SK-N-SH treated with all-trans-retinoic acid at 6 μM for 48 hours (cell line): ENCODE data around the gene RADIL.

Source experiments
- ATAC-seq: fragments of 200-7000 bp; cut with Tn5 transposase; 3 replicates; pipeline ENCODE4 v1.9.1; 2020; ENCODE audit warnings: mild to moderate bottlenecking, moderate library complexity
- ARNTL ChIP-seq: fragments of 450-650 bp; formaldehyde crosslinking; IDR thresholded peaks from 2 replicates; pipeline ENCODE4 v1.5.0; 2020; ENCODE audit warnings: low read depth, mild to moderate bottlenecking, moderate library complexity, borderline replicate concordance
- BACH2 ChIP-seq: fragments of 250-450 bp; sonication (Bioruptor Pico); IDR thresholded peaks from 2 replicates; pipeline ENCODE4 v1.9.0; 2021; ENCODE audit warnings: mild to moderate bottlenecking, borderline replicate concordance
- CSDC2 ChIP-seq: fragments of 250-450 bp; sonication (Bioruptor Pico); IDR thresholded peaks from 2 replicates; pipeline ENCODE4 v1.5.0; 2020; ENCODE audit warnings: mild to moderate bottlenecking, moderate library complexity
- ESRRG ChIP-seq: fragments of 250-450 bp; sonication (Bioruptor Pico); IDR thresholded peaks from 2 replicates; pipeline ENCODE4 v1.6.1; 2021; ENCODE audit warnings: mild to moderate bottlenecking
- GLIS3 ChIP-seq: fragments of 250-450 bp; sonication (Bioruptor Pico); IDR thresholded peaks from 2 replicates; pipeline ENCODE4 v1.5.0; 2020; ENCODE audit warnings: mild to moderate bottlenecking, moderate library complexity
- ISL1 ChIP-seq: fragments of 250-450 bp; sonication (Bioruptor Pico); IDR thresholded peaks from 2 replicates; pipeline ENCODE4 v2.1.2; 2022; ENCODE audit warnings: mild to moderate bottlenecking, moderate library complexity
- OSR1 ChIP-seq: fragments of 250-450 bp; sonication (Bioruptor Pico); IDR thresholded peaks from 2 replicates; pipeline ENCODE4 v1.8.0; 2022; ENCODE audit warnings: moderate library complexity, mild to moderate bottlenecking, inconsistent platforms
- POU6F1 ChIP-seq: fragments of 250-450 bp; sonication (Bioruptor Pico); IDR thresholded peaks from 2 replicates; pipeline ENCODE4 v1.8.0; 2021; ENCODE audit warnings: low read depth, mild to moderate bottlenecking, moderate library complexity, borderline replicate concordance
- PPARA ChIP-seq: fragments of 250-450 bp; sonication (Bioruptor Pico); IDR thresholded peaks from 2 replicates; pipeline ENCODE4 v1.5.0; 2020; ENCODE audit warnings: mild to moderate bottlenecking, borderline replicate concordance
- RARB ChIP-seq: fragments of 250-450 bp; sonication (Bioruptor Pico); IDR thresholded peaks from 2 replicates; pipeline ENCODE4 v1.8.0; 2021; ENCODE audit warnings: mild to moderate bottlenecking, moderate library complexity
- SNAI2 ChIP-seq: fragments of 250-450 bp; sonication (Bioruptor Pico); IDR thresholded peaks from 2 replicates; pipeline ENCODE4 v1.5.0; 2020; ENCODE audit warnings: mild to moderate bottlenecking, moderate library complexity
- TCF4 ChIP-seq: fragments of 250-450 bp; sonication (Bioruptor Pico); IDR thresholded peaks from 2 replicates; pipeline ENCODE4 v1.8.0; 2021; ENCODE audit warnings: mild to moderate bottlenecking, moderate library complexity, borderline replicate concordance
- TOX ChIP-seq: fragments of 250-450 bp; sonication (Bioruptor Pico); IDR thresholded peaks from 2 replicates; pipeline ENCODE4 v1.8.0; 2021; ENCODE audit warnings: mild to moderate bottlenecking, moderate library complexity, borderline replicate concordance
- ZC3H10 ChIP-seq: fragments of 250-450 bp; sonication (Bioruptor Pico); IDR thresholded peaks from 2 replicates; pipeline ENCODE4 v1.5.1; 2021; ENCODE audit warnings: mild to moderate bottlenecking, moderate library complexity
- ZFP3 ChIP-seq: fragments of 250-450 bp; sonication (Bioruptor Pico); IDR thresholded peaks from 2 replicates; pipeline ENCODE4 v1.5.0; 2020; ENCODE audit warnings: mild to moderate bottlenecking, moderate library complexity
- ZFP30 ChIP-seq: fragments of 450-650 bp; formaldehyde crosslinking; IDR thresholded peaks from 2 replicates; pipeline ENCODE4 v1.5.0; 2022; ENCODE audit warnings: mild to moderate bottlenecking, moderate library complexity
- ZNF565 ChIP-seq: fragments of 450-650 bp; formaldehyde crosslinking; conservative IDR thresholded peaks from 2 replicates; pipeline ENCODE4 v1.5.0; 2020; ENCODE audit warnings: low read depth, mild to moderate bottlenecking, moderate library complexity
- ZNF70 ChIP-seq: fragments of 450-650 bp; formaldehyde crosslinking; IDR thresholded peaks from 2 replicates; pipeline ENCODE4 v1.5.0; 2020; ENCODE audit warnings: mild to moderate bottlenecking, moderate library complexity
- ZNF8 ChIP-seq: fragments of 450-650 bp; formaldehyde crosslinking; IDR thresholded peaks from 2 replicates; pipeline ENCODE4 v1.5.0; 2020; ENCODE audit warnings: mild to moderate bottlenecking, moderate library complexity
- TF ChIP-seq, protein P1 (sequence below): fragments of 250-450 bp; sonication (Bioruptor Pico); IDR thresholded peaks from 2 replicates; pipeline ENCODE4 v1.8.0; 2020; ENCODE audit warnings: mild to moderate bottlenecking, moderate library complexity, borderline replicate concordance
- TF ChIP-seq, protein P2 (sequence below): fragments of 250-450 bp; sonication (Bioruptor Pico); IDR thresholded peaks from 2 replicates; pipeline ENCODE4 v1.5.1; 2020; ENCODE audit warnings: low read depth, mild to moderate bottlenecking, moderate library complexity
- TF ChIP-seq, protein P3 (sequence below): fragments of 250-450 bp; sonication (Bioruptor Pico); IDR thresholded peaks from 2 replicates; pipeline ENCODE4 v1.5.0; 2020; ENCODE audit warnings: mild to moderate bottlenecking, moderate library complexity
- TF ChIP-seq, protein P4 (sequence below): fragments of 250-450 bp; sonication (Bioruptor Pico); IDR thresholded peaks from 2 replicates; pipeline ENCODE4 v1.5.1; 2021; ENCODE audit warnings: mild to moderate bottlenecking, moderate library complexity

The RADIL gene

GRCh38 chr7:4871930-4872675 lies 11.4 kb downstream of the RADIL start:
- peak; percentile 74 for ATAC-seq
- TF ChIP-seq, protein P1, sequence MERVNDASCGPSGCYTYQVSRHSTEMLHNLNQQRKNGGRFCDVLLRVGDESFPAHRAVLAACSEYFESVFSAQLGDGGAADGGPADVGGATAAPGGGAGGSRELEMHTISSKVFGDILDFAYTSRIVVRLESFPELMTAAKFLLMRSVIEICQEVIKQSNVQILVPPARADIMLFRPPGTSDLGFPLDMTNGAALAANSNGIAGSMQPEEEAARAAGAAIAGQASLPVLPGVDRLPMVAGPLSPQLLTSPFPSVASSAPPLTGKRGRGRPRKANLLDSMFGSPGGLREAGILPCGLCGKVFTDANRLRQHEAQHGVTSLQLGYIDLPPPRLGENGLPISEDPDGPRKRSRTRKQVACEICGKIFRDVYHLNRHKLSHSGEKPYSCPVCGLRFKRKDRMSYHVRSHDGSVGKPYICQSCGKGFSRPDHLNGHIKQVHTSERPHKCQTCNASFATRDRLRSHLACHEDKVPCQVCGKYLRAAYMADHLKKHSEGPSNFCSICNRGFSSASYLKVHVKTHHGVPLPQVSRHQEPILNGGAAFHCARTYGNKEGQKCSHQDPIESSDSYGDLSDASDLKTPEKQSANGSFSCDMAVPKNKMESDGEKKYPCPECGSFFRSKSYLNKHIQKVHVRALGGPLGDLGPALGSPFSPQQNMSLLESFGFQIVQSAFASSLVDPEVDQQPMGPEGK (CRISPR knock-in tag) = peak; percentile 69; the same call in 1 of the 2 replicates
- TF ChIP-seq, protein P2, sequence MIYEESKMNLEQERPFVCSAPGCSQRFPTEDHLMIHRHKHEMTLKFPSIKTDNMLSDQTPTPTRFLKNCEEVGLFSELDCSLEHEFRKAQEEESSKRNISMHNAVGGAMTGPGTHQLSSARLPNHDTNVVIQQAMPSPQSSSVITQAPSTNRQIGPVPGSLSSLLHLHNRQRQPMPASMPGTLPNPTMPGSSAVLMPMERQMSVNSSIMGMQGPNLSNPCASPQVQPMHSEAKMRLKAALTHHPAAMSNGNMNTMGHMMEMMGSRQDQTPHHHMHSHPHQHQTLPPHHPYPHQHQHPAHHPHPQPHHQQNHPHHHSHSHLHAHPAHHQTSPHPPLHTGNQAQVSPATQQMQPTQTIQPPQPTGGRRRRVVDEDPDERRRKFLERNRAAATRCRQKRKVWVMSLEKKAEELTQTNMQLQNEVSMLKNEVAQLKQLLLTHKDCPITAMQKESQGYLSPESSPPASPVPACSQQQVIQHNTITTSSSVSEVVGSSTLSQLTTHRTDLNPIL = no peak
- TF ChIP-seq POU6F1 (CRISPR knock-in tag) = no peak
- TF ChIP-seq TOX (CRISPR knock-in tag) = no peak
- TF ChIP-seq ZNF8 = no peak
- TF ChIP-seq GLIS3 (CRISPR knock-in tag) = no peak; the same call in 1 of the 2 replicates
- TF ChIP-seq ARNTL (CRISPR knock-in tag) = no peak
- TF ChIP-seq BACH2 (CRISPR knock-in tag) = no peak
- TF ChIP-seq PPARA (CRISPR knock-in tag) = no peak
- TF ChIP-seq SNAI2 (CRISPR knock-in tag) = no peak
- no peak for TF ChIP-seq ZC3H10
- no peak for TF ChIP-seq ZFP30 (CRISPR knock-in tag)
- TF ChIP-seq ISL1 (CRISPR knock-in tag) = peak; percentile 71
- no peak for TF ChIP-seq ZFP3 (CRISPR knock-in tag)
- TF ChIP-seq, protein P3, sequence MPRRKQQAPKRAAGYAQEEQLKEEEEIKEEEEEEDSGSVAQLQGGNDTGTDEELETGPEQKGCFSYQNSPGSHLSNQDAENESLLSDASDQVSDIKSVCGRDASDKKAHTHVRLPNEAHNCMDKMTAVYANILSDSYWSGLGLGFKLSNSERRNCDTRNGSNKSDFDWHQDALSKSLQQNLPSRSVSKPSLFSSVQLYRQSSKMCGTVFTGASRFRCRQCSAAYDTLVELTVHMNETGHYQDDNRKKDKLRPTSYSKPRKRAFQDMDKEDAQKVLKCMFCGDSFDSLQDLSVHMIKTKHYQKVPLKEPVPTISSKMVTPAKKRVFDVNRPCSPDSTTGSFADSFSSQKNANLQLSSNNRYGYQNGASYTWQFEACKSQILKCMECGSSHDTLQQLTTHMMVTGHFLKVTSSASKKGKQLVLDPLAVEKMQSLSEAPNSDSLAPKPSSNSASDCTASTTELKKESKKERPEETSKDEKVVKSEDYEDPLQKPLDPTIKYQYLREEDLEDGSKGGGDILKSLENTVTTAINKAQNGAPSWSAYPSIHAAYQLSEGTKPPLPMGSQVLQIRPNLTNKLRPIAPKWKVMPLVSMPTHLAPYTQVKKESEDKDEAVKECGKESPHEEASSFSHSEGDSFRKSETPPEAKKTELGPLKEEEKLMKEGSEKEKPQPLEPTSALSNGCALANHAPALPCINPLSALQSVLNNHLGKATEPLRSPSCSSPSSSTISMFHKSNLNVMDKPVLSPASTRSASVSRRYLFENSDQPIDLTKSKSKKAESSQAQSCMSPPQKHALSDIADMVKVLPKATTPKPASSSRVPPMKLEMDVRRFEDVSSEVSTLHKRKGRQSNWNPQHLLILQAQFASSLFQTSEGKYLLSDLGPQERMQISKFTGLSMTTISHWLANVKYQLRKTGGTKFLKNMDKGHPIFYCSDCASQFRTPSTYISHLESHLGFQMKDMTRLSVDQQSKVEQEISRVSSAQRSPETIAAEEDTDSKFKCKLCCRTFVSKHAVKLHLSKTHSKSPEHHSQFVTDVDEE (CRISPR knock-in tag) = peak; percentile 96; the same call in 1 of the 2 replicates
- TF ChIP-seq CSDC2 (CRISPR knock-in tag) = no peak
- no peak for TF ChIP-seq OSR1 (CRISPR knock-in tag)
- peak; percentile 99 for TF ChIP-seq TCF4 (CRISPR knock-in tag)
- TF ChIP-seq, protein P4, sequence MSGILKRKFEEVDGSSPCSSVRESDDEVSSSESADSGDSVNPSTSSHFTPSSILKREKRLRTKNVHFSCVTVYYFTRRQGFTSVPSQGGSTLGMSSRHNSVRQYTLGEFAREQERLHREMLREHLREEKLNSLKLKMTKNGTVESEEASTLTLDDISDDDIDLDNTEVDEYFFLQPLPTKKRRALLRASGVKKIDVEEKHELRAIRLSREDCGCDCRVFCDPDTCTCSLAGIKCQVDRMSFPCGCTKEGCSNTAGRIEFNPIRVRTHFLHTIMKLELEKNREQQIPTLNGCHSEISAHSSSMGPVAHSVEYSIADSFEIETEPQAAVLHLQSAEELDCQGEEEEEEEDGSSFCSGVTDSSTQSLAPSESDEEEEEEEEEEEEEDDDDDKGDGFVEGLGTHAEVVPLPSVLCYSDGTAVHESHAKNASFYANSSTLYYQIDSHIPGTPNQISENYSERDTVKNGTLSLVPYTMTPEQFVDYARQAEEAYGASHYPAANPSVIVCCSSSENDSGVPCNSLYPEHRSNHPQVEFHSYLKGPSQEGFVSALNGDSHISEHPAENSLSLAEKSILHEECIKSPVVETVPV (CRISPR knock-in tag) = no peak
- TF ChIP-seq ZNF70 (CRISPR knock-in tag) = peak; percentile 52
- TF ChIP-seq ESRRG (CRISPR knock-in tag) = 0 out of 2 replicates have a peak, but pooled peaks have one; percentile 33
- no peak for TF ChIP-seq RARB

GRCh38 chr7:4871056-4871680 lies 12.3 kb downstream of the RADIL start:
- no peak for ATAC-seq
- TF ChIP-seq ZC3H10 (no peak), RARB (no peak), ZNF565 (CRISPR knock-in tag) (no peak), SNAI2 (CRISPR knock-in tag) (no peak), ZNF8 (no peak), OSR1 (CRISPR knock-in tag) (no peak)
